Measurements from ENCODE around the gene SRSF5. TPM values are rescaled to one million over a fixed set of nuclear protein-coding genes. Genes with fewer than 3 reads are reported as not detected.

The SRSF5 gene
- total RNA-seq, 1 donor from 2014 or later, result 126 TPM

GRCh38 chr14:69772082-69773017 is 5.4 kb downstream of the SRSF5 start:
- TF ChIP-seq, protein P1, sequence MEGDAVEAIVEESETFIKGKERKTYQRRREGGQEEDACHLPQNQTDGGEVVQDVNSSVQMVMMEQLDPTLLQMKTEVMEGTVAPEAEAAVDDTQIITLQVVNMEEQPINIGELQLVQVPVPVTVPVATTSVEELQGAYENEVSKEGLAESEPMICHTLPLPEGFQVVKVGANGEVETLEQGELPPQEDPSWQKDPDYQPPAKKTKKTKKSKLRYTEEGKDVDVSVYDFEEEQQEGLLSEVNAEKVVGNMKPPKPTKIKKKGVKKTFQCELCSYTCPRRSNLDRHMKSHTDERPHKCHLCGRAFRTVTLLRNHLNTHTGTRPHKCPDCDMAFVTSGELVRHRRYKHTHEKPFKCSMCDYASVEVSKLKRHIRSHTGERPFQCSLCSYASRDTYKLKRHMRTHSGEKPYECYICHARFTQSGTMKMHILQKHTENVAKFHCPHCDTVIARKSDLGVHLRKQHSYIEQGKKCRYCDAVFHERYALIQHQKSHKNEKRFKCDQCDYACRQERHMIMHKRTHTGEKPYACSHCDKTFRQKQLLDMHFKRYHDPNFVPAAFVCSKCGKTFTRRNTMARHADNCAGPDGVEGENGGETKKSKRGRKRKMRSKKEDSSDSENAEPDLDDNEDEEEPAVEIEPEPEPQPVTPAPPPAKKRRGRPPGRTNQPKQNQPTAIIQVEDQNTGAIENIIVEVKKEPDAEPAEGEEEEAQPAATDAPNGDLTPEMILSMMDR (IDR thresholded peaks at IDR 0.05; ENCODE audit: insufficient read depth, low read length, severe bottlenecking), result no peak

GRCh38 chr14:69773571-69774276 is 6.8 kb downstream of the SRSF5 start:
- TF ChIP-seq, protein P1 (IDR thresholded peaks at IDR 0.05; ENCODE audit: insufficient read depth, low read length, severe bottlenecking), result no peak
- H3K4me3 ChIP-seq (ENCODE audit: low read depth, low read length), result no peak overlapping the region
- peaks cover 24% of the 10 kb centered on the region for H3K36me3 ChIP-seq (ENCODE audit: control insufficient read depth, insufficient read depth, low read length)
- FAIRE-seq, result no peak
- no peak for DNase-seq (ENCODE audit: low read depth)
- H3K27me3 ChIP-seq (ENCODE audit: control insufficient read depth, insufficient read depth, low read length), result no peaks in the 10 kb centered on the region

More at GRCh38 chr14:69772082-69773017, 5.4 kb downstream of the SRSF5 start:
- FAIRE-seq, result no peak
- Histone ChIP-seq H3K27me3 (ENCODE audit: control insufficient read depth, insufficient read depth, low read length) (no peaks in the 10 kb centered on the region), H3K36me3 (ENCODE audit: control insufficient read depth, insufficient read depth, low read length) (peaks cover 28% of the 10 kb centered on the region), H3K4me3 (ENCODE audit: low read depth, low read length) (no peak overlapping the region)
- no peak for DNase-seq (ENCODE audit: low read depth)

DNA sequence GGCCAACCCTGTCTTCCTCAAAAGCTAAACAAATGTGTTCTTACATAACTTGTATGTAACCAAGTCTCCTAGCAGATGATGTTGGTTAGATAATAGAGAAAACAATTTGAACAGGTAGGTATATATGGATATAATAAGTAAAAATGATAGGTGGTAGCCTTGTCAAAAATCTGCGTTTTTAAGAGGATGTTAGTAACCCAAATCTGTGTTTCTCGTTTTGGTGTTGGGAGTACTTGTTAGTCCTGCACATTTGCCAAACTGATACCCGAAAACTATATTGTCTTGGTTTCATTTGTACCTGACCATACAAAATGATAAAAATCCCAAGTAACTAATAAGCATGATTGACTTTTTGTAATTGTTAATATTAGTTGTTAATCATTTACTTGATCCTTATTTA is 8.1 kb downstream of the SRSF5 start:
- Histone ChIP-seq H3K36me3 (ENCODE audit: control insufficient read depth, insufficient read depth, low read length) (peaks cover 14% of the 10 kb centered on the region), H3K4me3 (ENCODE audit: low read depth, low read length) (no peak overlapping the region), H3K27me3 (ENCODE audit: control insufficient read depth, insufficient read depth, low read length) (no peaks in the 10 kb centered on the region)
- FAIRE-seq (no peak), DNase-seq (ENCODE audit: low read depth) (no peak)
- TF ChIP-seq, protein P1 (IDR thresholded peaks at IDR 0.05; ENCODE audit: insufficient read depth, low read length, severe bottlenecking), result no peak

GRCh38 chr14:69776875-69777453 is 10.0 kb downstream of the SRSF5 start:
- DNase-seq (ENCODE audit: low read depth) (no peak), FAIRE-seq (no peak)
- no peak overlapping the region for H3K4me3 ChIP-seq (ENCODE audit: low read depth, low read length)
- TF ChIP-seq, protein P1 (IDR thresholded peaks at IDR 0.05; ENCODE audit: insufficient read depth, low read length, severe bottlenecking), result no peak
- H3K36me3 ChIP-seq (ENCODE audit: control insufficient read depth, insufficient read depth, low read length), result peaks cover 7% of the 10 kb centered on the region
- H3K27me3 ChIP-seq (ENCODE audit: control insufficient read depth, insufficient read depth, low read length), result no peaks in the 10 kb centered on the region

- TF ChIP-seq, protein P1 (IDR thresholded peaks at IDR 0.05; ENCODE audit: insufficient read depth, low read length, severe bottlenecking), result no peak
- Histone ChIP-seq H3K36me3 (ENCODE audit: control insufficient read depth, insufficient read depth, low read length) (peaks cover 4% of the 10 kb centered on the region), H3K27me3 (ENCODE audit: control insufficient read depth, insufficient read depth, low read length) (no peaks in the 10 kb centered on the region), H3K4me3 (ENCODE audit: low read depth, low read length) (no peak overlapping the region)
- FAIRE-seq (no peak), DNase-seq (ENCODE audit: low read depth) (no peak)
Observed at GRCh38 chr14:69779088-69779487, 12.1 kb downstream of the SRSF5 start.
